Tibial nerve (tissue), 4 donors: ENCODE results near the gene TMEM106B.

ENCODE experiments used
- CTCF ChIP-seq, 5 experiments: fragments of 200-600 bp in 3 of 5; fragments of 450-650 bp in 2 of 5; sonication (generic) in 3 of 5; IDR thresholded peaks; one replicate each; pipeline ENCODE4 v1.5.1; 2016 to 2019; ENCODE audit warnings: antibody characterized with exemption in 5 of 5, mild to moderate bottlenecking in 3 of 5, moderate library complexity in 2 of 5
- EP300 ChIP-seq, 2 donors: sonication (generic); formaldehyde crosslinking; IDR thresholded peaks; one replicate each; pipeline ENCODE4 v1.6.1; 2017; ENCODE audit warnings: antibody characterized with exemption in 2 of 2, mild to moderate bottlenecking in 1 of 2

- TF ChIP-seq CTCF (IDR thresholded peaks at IDR 0.05) (no peak), EP300 (IDR thresholded peaks at IDR 0.05) (no peak)
These were observed 32.8 kb upstream of the TMEM106B start for GRCh38 chr7:12178317-12178716.
